Measurements from ENCODE around the gene PTER. TPM values are rescaled to one million over a fixed set of nuclear protein-coding genes. Genes with fewer than 3 reads are reported as not detected.

PTER gene
- total RNA-seq, 1 donor from 2014 or later, result 25.7 TPM

GRCh38 chr10:16521311-16522016, 84.7 kb downstream of the PTER start, which contains the start of gene C1QL3:
Gene C1QL3, minus strand, starts transcription at chr10:16521879. Its CDS starts 814 bp downstream, at chr10:16521065.
- ATAC-seq, result peak; percentile 43
- intact Hi-C loops (cut with micrococcal nuclease), result no loop called here
- DNase-seq, result peak; percentile 27

- DNase-seq (no peak), ATAC-seq (no peak)
- intact Hi-C loops (cut with micrococcal nuclease), result no loop called here
Measured at GRCh38 chr10:16527452-16527851, 90.6 kb downstream of the PTER start.

- no peak for DNase-seq
- intact Hi-C loops (cut with micrococcal nuclease), result no loop called here
- ATAC-seq, result no peak
Measured at GRCh38 chr10:16529853-16530252, 93.0 kb downstream of the PTER start.

- intact Hi-C loops (cut with micrococcal nuclease), result no loop called here
- DNase-seq (no peak), ATAC-seq (no peak)
Measured at GRCh38 chr10:16536155-16536554, 99.3 kb downstream of the PTER start.

- intact Hi-C loops (cut with micrococcal nuclease), result no loop called here
- DNase-seq (no peak), ATAC-seq (no peak)
Measured at GRCh38 chr10:16544099-16544498, 107.3 kb downstream of the PTER start.

GRCh38 chr10:16544591-16544990, 107.8 kb downstream of the PTER start:
- intact Hi-C loops (cut with micrococcal nuclease), result no loop called here
- no peak for ATAC-seq
- DNase-seq, result no peak

- no peak for DNase-seq
- intact Hi-C loops (cut with micrococcal nuclease), result no loop called here
- peak; percentile 38 for ATAC-seq
Measured at GRCh38 chr10:16545116-16545736, 108.4 kb downstream of the PTER start.

GRCh38 chr10:16547973-16548372, 111.2 kb downstream of the PTER start:
- DNase-seq, result no peak
- intact Hi-C loops (cut with micrococcal nuclease), result no loop called here
- no peak for ATAC-seq

- ATAC-seq (no peak), DNase-seq (no peak)
- intact Hi-C loops (cut with micrococcal nuclease), result no loop called here
Measured at GRCh38 chr10:16559236-16559773, 122.5 kb downstream of the PTER start.

GRCh38 chr10:16562891-16563290, 126.1 kb downstream of the PTER start:
- intact Hi-C loops (cut with micrococcal nuclease), result no loop called here
- DNase-seq (no peak), ATAC-seq (no peak)

Other genes with a start within 250 kb of the PTER start
- gene C1QL3, start 84.9 kb downstream of the PTER start, total RNA-seq, result not detected

Measured in left ventricle myocardium superior (tissue), 1 donor.